IPS-NIHi7 (cell line): ENCODE results near the gene BRSK2.

ENCODE experiments used
- DNase-seq: peaks from one replicate; pipeline ENCODE4 v3.0.0; 2012; ENCODE audit warnings: mixed read lengths; ENCODE audit errors: extremely low spot score

Gene BRSK2

GRCh38 chr11:1436468-1437039, 46.8 kb downstream of the BRSK2 start:
- peak; percentile 52 for DNase-seq

DNA sequence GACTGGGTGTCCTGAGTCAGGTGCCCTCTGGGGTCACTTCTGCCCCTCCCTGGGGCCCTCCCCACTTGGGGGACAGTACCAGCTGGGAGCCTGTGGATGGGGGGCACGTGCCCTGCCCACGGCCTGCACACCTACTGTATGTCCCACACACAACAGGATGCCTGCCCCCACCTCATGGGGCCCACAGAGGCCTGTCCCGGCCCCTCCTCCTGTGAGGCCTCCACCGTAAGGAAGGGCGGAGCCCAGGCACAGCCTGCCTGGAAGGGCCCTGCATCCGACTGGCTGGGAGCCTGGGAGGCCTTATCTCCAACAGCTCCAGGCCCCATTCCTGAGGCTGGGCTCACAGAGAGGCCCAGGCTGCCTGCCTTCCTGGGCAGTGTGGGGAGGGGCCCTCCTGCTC, 47.8 kb downstream of the BRSK2 start:
- DNase-seq = peak; percentile 66

GRCh38 chr11:1438261-1438966, 48.7 kb downstream of the BRSK2 start:
- no peak for DNase-seq

DNA sequence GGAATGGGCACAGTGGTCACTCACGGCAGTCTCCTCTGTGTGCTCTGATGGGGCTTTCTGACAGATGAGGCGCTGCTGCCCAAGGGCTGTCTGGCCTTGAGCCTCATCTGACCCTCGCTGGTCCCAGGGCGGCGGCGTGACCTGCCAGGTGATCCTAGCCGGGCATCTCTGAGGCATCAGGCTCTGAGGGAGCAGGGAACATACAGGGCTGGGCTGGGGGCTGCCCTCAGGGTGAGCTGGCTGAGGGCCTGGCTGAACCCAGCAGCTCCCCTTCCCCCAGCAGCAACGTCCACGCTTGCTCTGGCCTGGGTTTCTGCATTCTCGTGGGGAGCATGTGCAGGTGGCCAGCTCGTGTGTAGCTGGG, 49.2 kb downstream of the BRSK2 start:
- no peak for DNase-seq

DNA sequence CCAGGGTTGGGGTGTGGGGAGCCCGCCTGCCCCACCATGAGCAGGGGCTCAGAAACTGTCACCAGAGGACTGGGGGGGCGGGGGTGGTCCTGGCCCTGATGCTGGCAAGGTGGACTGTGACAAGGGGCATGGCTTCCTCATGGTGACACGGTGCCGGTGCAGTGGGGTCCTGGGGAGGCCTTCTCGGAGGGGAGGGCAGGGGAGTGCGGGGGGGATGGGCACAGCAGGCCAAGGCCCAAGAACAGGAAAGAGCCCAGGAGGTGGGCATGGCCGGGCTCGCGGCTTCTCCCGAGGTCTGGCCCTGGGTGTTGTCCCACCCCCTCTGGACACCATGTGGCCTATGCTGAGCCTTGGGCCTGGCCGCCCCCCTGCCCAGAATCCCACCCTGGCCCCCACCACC, 49.6 kb downstream of the BRSK2 start:
- DNase-seq = no peak

- no peak for DNase-seq
Measured at GRCh38 chr11:1440066-1440465, 50.3 kb downstream of the BRSK2 start.

GRCh38 chr11:1440496-1440895, 50.8 kb downstream of the BRSK2 start:
- no peak for DNase-seq

DNA sequence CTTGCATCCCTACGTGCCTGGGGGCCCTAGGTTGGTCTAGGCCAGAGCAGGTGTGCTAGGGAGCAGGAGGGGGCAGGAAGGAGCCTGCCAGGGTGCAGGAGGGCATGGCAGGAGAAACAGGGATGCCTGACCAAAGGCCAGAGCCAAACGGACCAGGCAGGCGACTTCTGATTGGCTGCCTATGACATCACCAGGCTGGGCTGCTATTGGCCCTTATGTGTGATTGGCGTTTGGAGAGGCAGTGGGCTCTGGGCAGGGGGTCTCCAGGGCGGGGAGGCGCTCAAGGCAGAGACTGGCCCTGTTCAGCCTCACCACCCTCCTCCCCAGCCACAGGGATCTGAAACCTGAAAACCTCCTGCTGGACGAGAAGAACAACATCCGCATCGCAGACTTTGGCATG, 52.4 kb downstream of the BRSK2 start:
- DNase-seq = peak; percentile 94

- DNase-seq = no peak
Measured at GRCh38 chr11:1442807-1443366, 53.2 kb downstream of the BRSK2 start.

DNA sequence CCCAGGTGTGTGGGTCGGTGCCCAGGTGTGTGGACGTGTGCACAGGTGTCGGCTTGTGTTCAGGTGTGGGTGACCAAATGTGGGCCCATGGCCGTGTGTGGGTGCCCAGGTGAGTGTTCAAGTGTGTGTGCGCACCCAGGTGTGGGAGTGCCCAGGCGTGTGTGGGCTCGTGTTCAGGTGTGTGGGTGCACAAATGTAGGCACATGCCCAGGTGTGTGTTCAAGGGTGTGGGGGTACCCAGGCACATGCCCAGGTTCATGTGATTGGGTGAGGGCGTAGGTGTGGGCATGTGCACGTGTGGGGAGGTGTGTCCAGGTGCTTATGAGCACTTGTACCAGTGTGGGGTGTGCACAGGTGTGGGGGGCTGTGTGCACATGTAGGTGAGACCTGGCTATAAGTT, 54.0 kb downstream of the BRSK2 start:
- no peak for DNase-seq

DNA sequence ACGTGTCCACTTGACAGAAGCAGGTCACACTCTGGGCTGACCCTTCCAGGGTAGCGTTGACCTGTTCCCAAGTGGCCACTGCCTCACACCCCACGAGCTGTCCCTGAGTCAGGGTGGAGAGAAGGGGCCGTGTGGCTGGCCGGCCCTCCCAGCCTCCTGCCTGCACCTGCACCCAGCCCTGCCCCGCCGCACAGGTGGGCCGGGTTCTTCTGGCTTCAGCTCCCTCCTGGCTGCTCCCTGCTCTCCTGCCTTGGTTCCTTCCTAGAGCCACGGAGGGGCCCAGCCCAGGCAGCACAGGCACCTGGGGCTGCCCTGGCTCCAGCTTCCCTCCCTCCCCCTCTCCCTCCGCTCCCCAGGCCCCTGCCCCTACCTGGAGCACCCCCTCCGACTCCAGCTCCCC, 54.6 kb downstream of the BRSK2 start:
- no peak for DNase-seq

DNA sequence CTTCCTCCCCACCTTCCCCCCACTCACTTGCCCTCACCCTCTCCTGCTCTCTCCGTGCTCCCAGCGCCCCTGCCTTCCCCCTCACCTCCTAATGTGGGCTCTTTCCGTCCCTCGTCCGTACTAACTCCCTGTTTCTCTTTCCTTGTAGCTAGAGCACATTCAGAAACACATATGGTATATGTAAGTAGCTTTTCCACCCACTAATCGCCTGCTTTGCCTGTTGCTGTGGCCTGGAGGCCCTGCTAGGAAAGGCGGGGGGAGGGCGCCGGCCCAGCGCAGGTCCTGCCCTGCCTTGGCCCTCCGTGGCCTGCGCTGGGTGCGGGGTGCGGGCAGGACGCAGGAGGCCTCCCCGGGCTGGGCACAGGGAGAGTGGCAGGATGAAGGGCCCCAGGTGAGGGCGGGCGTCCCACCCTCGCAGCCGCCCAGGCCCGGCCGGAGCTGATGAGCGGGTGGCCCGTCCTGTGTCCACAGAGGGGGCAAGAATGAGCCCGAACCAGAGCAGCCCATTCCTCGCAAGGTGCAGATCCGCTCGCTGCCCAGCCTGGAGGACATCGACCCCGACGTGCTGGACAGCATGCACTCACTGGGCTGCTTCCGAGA, 55.2 kb downstream of the BRSK2 start:
- no peak for DNase-seq

DNA sequence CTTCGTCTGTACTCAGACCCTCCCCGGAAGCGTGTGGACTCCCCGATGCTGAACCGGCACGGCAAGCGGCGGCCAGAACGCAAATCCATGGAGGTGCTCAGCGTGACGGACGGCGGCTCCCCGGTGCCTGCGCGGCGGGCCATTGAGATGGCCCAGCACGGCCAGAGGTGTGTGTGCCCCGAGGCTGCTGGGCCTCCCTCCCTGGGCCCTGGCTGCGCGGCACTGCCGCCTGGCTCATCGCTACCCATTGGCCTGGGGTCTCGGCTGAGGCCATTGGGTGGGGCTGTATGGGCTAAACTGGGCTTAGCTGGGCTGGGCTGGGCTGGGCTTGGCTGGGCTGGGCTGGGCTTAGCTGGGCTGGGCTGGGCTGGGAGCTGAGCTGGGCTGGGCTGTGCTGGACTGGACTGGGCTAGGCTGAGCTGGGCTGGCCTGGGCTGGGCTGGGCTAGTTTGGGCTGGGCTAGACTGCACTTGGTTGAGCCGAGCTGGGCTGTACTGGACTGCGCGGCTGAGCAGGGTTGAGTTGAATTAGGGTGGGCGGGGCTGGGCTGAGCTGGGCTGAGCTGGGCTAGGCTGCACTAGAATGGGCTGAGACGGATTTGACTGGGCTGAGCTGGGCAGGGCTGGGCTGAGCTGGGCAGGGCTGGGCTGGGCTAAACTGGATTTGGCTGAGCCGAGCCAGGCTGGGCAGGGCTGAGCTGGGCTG, 56.2 kb downstream of the BRSK2 start:
- no peak for DNase-seq

GRCh38 chr11:1446623-1447022, 56.9 kb downstream of the BRSK2 start:
- no peak for DNase-seq

DNA sequence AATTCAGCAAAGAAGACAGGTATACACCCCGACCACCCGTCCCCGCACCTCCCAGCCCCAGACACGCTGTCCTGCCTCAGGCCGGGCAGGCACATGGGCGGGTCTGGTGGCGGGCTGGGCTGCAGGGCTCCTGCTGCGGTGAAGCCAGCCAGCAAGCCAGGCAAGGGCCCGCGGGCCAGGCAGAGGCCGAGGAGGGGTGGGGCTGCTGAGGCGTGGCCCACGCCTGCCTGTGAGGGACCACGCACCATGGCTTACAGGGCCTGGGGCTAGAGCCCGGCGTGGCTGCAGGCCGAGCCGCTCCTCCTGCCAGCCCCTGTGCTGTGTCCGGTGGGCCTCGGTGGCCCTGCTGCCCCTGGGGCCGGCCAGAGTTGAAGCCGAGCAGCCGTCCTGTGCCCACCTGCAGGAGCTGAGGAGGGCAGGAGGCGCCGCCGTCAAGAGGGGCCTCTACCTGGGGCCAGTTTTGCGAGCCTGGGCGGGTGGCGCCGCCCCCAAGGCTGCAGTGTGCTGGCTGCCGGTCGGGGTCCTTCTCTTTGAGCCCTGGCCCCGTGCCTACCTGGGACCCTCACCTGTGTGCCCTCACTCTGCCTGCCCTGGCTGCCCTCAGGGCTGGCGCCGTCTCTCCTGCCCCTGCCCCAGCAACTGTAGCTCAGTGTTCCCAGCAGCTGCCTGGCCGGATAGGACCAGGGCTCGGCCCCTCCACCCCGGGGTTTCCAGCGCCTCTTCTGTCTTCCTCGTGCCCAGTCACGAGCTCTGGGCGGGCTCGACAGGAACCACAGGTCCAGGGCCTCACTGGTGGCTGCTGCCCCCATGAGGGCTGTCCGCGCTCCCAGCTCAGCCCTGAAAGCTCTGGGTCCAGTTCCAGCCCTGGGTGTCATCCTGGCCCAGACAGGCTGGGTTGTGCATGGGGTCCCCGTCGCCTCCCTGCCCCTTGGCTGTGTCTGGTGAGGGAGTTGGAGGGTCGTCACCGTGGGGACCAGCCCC, 58.4 kb downstream of the BRSK2 start:
- DNase-seq = no peak

DNA sequence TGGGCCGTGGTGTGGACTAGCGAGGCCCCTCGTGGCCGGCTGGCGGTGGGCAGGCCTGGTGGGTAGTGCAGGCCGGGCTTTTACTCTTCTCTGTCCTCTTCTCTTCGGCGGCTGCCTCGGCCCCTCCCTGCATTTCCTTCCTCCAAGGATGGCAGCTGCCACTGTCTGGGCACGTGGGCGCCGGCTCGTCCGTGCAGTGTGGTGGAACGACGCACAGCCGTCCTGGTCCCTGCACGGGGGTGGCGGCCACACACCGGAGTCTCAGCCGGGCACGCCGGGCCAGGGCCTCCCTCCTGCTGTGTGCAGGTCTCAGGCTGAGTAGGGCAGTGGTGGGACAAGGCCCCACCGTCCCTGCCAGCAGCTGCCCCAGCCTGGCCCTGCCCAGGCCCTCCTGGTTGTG, 59.1 kb downstream of the BRSK2 start:
- DNase-seq = no peak

DNA sequence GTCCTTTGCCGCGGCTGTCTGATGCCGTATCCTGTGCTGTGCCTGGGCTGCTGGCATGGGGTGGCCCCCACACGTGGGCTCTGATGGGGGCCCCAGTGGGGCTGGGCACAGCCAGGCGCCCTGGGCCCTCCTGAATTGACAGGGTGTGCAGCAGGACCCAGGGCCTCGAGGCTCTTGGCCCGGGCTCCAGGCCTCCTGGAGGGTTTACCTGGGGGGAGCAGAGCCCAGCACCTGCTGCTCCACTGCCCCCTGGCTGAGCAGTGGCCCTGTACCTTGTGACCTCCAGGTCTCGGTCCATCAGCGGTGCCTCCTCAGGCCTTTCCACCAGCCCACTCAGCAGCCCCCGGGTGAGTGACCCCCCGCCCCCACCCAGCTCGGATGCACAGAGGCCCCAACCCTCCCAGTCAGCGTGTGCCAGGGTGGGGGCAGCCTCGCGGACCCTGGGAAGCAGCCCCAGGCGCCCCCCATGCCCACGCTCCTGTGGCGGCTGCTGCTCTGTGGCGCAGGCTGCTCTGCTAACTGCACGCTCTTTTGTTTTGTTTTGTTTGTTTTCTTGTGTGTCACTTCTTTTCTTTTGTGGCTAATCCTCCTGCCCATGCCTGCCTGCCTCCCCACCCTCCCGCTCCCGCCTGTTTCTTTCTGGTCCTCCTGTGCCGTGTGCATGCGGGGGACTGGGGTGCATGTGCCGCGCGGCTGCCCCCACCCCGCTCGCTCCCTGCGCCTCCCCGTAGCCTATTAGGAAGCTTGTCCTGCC, 59.9 kb downstream of the BRSK2 start:
- no peak for DNase-seq

- no peak for DNase-seq
Measured at GRCh38 chr11:1450344-1450875, 60.7 kb downstream of the BRSK2 start.

GRCh38 chr11:1450949-1451710, 61.4 kb downstream of the BRSK2 start:
- DNase-seq = peak; percentile 58
